ENCODE measurements around the gene SLC7A4.
"Not testable (repeated sequence)": the region's sequence is repeated elsewhere in the genome, so short reads cannot be mapped to it uniquely, and the experiment has no call there.

Gene SLC7A4

DNA sequence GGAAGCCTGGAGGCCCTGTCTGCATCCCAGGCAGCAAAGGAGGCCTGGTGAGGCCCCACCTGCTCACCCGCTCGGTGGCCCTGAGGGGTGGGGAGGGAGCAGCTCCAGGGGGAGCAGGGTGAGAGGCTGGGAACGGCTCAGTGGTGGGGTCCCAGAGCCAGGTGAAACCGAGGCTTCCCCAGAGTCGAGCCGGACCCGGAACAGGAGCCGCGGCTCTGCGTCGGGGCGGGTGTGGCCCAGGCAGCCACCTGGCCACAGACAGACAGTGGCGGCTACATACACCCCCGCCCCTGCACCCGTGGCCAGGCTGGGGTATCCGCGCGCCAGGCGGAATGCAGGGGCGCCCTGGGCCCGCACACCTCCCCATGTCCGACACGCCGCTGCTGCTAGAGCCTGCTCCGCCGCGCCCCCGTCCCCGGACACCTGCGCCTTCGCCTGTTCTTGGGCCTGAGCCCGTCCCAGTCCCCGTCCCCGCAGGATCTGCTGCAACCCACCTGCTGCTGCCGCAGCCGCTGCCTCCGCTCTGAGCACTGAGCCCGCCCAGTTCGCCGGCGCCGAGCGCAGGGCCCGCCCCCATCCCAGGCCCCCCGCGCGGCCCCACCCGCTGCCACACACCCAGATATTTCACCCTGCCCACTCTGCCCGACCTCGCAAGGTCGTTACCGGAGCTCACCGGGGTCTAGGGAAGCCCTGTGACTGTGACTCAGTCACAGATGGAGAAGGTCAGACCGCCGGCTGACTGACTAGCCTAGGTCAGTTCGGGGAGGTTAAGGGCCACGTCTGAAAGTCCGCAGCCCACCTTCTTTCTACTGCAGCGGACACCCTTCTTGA is at the start of gene SLC7A4:
Gene SLC7A4 (minus strand): TSS at position 525 of the 831 bp plus-strand sequence. CDS start 749 bp downstream, outside the sequence.
- no peak for DNase-seq

DNA sequence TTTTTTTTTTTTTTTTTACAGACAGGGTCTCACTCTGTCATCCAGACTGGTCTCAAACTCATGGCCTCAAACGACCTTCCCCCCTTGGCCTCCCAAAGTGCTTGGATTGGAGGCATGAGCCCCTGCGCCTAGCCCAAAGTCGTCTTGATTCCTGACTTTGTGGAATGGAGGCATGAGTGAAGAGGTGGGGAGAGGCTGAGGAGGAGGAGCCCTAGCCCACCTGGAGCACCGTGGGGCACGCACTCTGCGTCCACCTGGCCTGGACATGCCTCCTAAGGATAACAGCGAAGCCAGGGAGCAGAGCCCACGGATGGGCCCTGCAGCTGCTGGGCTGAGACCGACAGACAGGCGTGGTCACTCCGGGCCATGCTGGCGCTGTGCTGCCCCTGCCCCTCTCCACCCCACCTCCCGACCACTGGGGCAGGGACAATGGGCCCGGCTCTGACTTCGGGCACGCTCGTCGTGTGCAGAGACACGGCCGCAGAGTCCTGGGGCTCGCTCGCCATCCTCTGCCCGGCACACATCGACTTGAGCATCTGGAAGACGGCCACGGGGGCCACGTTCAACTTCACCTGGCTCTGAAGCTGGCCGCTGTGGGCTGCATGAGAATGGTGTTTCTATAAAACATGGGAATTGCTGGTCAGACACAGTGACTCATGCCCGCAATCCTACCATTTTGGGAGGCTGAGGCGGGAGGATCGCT is 48.2 kb upstream of the SLC7A4 start:
- DNase-seq, result no peak

DNA sequence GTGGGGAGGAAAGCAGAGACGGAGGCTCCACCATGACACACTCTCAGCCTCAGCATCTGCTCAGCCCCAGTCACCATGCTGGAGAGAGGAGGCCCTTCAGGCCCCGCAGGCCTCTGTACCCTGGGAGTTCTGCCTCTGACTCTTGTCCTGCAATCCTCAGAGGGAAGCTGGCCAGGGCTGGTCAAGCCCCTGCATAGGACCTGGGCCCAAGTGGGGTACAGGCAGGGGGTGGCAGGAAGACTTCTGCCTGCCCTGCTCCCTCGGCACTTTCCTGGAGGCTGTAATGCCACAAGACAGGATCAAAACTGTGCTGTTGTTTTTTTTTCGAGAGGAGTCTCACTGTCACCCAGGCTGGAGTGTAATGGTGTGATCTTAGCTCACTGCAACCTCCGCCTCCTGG is 47.1 kb upstream of the SLC7A4 start:
- DNase-seq, result no peak

- no peak for DNase-seq
These were observed 46.6 kb upstream of the SLC7A4 start for GRCh38 chr22:21078916-21079315.

DNA sequence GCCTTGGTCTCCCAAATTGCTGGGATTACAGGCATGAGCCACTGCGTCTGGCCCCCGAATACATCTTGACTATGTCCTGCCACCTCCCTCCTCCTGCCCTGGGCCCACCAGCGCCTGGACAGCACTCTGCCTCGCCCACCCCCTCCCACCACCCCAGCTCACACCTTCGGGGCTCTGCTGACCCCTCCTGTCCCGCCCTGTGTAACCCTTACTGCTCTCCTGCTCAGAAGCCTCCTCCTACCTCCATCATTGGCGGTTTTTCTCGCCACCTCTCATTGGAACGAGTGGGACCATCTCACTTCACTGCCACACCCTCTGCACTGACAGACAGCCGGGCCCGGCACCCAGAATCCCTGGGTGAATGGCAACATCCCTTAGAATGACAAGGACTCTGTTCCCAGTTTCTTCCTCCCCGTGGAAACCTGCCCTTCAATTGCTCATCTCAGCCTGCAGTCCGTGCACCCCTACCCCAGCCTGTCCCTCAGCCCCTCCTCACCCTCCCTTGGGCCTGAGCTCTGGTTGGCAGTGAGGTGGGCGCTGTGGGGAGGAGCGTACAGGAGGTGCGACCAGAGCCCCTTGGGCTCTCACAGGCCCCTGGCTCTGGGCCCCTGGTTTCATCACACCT is 45.6 kb upstream of the SLC7A4 start:
- DNase-seq, result no peak

DNA sequence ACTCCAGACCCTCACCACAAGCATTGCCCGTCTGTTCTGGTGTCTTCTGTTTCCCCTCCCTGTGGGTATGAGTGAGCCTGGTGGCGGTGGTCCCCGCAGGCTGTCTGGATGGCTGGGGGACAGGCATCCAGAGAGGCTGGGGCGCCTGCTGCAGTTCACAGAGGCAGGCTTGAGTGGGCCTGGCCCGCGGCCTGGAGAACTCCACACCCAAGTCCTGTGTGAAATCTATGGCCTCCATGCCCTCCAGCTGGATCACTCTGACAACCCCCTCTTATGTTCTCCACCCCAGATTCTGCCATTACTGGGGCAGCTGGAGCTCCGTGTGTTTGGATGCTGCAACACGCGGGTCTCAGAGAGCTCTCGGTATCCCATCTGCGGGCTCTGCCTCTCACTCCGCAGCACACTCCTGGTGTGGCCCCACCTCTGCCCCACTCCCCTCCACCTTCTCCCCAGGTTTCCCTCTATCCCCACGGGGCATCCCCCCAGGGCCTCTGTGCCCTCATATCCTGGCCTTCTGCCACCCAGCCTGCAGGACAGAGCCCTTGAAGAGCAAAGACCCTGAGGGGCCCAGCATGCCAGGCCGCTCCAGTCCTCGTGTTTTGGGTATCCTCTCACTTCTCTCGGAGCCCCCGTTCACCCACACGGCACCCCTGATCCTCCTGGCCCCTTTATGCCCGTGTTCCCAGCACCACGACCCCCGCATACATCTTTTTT is 44.7 kb upstream of the SLC7A4 start:
- no peak for DNase-seq

DNA sequence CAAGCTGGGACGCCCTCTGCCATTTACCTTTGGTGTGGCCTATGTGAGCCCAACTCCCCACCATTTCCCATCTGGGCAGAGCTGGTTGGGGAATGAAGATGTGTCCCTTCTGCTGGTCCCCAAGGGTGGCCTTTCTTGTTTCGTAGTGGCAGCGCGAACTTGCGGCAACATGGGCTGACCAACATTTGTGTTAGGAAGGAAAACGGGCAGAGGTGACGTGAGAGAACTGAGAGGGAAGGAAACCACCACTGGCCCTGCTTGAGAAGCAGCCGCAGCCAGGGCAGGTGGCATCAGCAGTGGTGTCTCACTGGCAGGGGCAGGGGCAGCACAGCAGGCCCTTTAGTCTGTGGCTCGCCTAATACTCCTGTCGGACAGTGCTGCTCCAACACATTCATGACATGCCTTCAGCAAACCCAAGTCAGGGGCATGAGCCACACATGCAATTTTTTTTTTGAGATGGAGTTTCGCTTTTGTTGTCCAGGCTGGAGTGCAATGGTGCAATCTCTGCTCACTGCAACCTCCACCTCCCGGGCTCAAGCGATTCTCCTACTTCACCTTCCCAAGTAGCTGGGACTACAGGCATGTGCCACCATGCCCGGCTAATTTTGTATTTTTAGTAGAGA is 43.3 kb upstream of the SLC7A4 start:
- DNase-seq, result no peak

DNA sequence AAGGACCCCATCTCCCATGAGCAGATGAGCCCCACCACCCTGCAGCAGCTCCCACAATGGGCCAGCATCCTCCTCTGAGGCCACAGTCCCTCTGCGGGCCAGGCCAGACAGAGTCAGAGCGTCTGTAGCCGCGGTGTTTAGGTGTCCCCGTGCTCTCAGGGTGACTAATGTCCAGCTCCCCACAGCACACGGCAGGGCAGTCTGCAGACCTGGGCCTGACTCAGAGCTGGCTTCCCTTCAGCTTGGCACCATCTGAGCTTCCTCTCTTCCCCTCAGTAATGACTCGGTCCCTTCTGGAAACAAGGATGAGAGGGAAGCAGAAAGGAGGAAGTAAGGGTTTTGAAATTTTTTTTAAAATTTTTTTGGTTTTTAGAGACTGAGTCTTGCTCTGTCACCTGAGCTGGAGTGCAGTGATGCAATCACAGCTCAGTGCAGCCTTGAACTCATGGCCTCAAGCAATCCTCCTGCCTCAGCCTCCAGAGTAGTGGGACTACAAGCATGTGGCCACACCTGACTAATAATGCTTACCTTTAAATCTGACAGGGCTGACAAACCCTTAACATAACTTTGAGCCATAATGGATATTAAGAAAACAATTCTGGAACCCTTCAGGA is 41.8 kb upstream of the SLC7A4 start:
- no peak for DNase-seq

GRCh38 chr22:21073482-21073881 is 41.1 kb upstream of the SLC7A4 start:
- DNase-seq, result no peak

GRCh38 chr22:21073023-21073422 is 40.7 kb upstream of the SLC7A4 start:
- no peak for DNase-seq

GRCh38 chr22:21071796-21072195 is 39.4 kb upstream of the SLC7A4 start:
- not testable (repeated sequence) for DNase-seq

- DNase-seq, result no peak
These were observed 38.6 kb upstream of the SLC7A4 start for GRCh38 chr22:21070690-21071615.

DNA sequence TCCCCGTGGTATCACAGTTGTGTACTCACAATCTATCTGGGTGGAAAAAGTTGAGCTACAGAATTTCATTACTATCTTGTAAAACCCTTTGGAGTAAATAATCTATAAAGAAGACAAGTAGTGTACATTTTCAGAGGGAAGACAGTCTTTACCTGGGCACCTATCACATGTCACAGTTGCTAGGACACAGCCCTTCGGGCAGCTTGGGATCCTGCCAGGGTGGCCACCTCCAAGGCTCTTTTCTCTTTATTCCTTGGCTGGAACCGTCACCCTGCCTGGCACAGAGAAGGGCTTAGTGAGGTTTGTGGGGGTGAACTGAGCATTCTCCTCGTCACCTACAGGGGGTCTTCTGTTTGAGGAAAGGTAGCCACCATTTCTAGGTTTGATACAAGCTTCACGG is 37.0 kb upstream of the SLC7A4 start:
- no peak for DNase-seq

DNA sequence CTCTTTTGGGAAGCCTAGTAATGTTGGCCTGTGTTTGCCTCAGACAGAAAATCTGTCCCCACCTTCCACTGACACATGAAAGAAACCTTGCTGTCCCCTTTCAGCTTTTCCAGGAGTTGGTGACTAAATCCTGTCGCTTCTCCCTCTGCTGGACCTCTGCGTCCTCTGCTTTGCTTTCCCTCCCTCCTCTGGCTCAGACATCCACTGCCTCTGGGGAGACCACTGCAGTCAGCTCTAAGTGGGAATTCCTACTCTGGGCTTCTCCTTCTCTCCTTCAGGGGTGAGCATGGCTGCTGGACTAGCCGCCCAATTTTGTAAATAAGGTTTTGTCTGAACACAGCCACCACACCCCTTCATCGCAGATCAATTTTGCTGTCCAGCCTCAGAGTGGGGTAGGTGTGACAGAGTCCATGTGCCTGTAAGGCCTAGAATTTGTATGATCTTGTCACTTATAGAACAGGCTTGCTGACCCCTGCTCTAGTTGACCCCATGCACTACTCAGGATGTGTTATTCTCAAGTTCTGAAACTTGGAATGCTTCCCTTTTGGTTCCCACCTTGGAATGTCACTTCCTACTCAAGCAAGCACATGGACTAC is 36.4 kb upstream of the SLC7A4 start:
- DNase-seq, result no peak

GRCh38 chr22:21067901-21068680 is 35.7 kb upstream of the SLC7A4 start:
- DNase-seq, result no peak

DNA sequence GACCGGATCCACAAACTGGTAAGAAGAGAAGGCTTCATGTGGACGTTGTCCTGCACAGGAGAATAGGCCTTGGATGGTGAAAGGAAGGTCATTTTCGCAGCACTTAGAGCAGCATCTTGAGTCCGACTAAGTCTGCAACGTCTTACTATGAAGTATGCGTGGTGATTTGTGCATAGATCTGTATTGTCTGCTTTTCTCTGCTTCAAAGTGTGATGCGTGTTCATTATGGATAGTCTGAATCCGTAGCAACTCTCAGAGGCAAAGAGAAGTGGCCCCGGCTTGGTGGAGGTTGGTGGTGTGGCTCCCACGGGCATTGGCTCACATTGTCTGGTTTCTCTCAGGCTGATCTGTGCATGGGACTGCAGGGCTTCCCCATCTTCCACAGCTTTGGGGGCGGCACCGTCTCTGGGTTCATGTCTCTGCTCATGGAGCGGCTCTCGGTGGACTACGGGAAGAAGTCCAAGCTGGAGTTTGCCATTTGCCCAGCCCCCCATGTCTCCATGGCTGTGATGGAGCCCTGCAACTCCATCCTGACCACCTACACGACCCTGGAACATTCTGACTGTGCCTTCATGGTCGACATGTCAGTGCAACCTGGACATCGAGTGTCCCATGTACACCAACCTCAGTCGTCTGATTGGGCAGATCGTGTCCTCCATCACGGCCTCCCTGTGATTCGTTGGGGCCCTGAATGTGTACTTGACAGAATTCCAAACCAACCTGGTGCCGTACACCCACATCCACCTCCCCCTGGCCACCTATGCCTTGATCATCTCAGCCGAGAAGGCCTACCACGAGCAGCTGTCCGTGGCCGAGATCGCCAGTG is 34.9 kb upstream of the SLC7A4 start:
- DNase-seq, result no peak

GRCh38 chr22:21064917-21065864 is 32.8 kb upstream of the SLC7A4 start:
- DNase-seq, result no peak

DNA sequence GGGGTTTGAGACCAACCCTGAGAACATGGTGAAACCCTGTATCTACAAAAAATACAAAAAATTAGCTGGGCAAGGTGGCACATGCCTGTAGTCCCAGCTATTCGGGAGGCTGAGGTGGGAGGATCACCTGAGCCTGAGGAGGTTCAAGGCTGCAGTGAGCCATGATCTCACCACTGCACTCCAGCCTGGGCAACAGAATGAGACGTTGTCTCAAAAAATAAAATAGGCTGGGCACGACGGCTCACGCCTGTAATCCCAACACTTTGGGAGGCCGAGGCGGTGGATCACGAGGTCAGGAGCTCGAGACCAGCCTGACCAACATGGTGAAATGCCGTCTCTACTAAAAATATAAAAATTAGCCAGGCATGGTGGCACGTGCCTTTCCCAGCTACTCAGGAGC is 32.1 kb upstream of the SLC7A4 start:
- not testable (repeated sequence) for DNase-seq
